HG02610 (cell line): ENCODE results near the gene ERC2.

Source experiments
- ATAC-seq: cut with Tn5 transposase; IDR thresholded peaks from one replicate; pipeline ENCODE4 v1.9.1; 2021; ENCODE audit warnings: mild to moderate bottlenecking, moderate library complexity; ENCODE audit not compliant: unreplicated experiment

Gene ERC2

DNA sequence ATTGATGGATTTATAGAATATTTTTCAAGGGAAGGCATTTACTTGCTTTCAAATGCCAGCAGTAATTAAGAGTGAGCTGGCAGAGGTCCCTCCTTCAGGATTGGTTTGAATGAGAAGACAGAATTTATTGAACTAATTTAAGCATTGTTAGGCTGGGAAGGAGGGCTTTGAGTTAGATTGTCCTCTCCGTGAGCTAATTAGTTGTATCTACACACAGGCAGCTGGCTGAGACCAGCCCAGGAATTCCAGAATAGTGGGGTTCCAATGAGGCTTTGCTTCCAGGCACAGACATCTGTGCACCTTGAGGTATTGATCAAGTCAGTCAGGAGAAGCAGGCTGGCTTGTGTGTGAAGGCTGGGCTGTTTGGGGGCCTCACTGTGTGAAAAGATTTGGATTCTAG, 857.1 kb downstream of the ERC2 start:
- ATAC-seq = no peak

DNA sequence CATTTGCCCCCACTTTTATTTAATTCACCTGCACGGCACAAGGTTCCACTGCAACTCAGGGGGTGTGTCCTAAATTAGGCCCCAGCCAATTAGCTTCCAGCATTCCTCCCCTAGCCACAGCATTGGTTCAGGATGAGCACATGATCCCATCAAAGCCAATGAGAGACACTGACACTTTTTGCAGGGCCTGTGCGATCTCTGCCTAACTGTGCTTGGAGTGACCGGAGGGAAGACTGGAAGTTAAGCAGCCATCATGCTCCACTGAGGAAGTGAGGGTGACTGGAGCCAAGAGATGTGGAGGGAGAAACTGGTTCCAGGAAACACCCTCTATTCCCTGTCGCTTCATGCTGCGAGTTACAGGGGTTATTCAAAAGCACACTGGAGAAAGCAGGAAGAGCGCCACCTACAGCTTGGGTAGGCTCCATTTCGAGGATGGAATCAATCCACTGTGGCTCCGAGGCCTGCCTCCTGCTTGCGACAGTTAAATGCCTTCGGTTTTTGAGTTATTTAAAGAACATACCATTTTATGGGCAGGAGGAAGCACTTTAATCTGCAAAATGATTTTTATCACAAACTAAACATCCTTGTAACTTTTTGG, 858.9 kb downstream of the ERC2 start:
- no peak for ATAC-seq

DNA sequence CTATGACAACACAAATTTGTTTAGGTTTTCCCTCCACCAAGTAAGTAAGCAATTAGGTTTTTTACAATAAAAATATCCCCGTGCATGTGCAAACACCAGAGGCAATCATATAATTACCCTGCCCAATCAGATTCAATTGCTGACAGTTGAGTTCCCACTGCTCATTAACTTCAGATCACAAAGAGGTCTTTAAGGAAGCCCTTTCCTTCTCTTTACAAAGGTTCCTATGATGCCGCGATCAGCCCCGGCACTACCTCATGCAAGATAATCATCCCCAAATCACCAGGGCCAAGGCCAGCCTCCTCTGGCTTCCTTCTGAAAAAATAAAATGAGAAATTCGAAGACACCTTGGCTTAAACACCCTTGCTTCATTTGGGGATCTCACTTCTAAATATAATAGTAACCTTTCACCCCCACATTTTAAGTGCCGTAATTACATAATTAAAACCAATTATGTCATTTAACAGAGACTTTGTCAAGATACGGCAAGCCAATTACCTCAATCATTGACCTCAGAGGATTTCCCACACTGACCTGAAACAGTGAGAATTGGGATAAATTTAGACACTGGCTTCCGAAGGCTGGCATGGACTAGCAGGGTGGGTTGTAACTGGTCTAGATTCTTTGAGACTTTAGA, 859.8 kb downstream of the ERC2 start:
- ATAC-seq = no peak

DNA sequence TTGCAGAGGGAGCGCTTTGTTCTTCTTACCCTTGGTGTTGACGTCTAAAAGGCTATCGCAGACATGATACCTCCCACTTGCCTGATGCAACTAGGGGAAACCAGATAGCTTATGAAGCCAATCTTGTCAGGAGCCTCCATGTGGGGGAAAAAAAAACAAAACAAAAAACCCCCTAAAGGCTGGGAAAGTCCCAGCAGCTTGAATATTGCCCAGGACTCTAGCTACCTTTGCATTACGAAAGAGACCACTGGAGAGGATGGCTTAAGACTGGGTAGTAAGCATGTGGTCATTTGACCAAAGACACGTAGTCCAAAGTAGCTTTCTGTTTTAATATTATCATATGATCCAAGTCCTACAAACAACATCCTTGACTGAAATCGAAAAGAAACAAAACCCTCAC, 860.4 kb downstream of the ERC2 start:
- peak; percentile 86 for ATAC-seq

DNA sequence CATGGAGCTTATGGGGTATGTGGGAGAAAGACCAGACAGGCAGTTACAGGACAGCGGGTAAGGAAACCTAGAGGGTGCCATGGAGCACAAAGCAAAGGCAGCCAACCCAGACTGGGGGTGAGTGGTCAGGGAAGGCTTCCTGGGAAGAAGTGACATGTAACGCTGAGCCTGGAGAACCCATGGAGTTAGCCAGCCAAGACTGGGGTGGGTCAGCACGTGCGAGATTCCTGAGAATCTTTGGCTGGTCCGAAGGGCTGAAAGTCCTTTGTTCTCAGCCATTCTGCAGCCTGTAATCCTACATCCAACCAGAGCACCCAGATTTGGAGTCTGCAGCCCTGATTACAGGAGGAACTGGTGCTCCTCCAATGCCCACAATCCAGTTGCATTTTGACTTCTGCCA, 861.1 kb downstream of the ERC2 start:
- no peak for ATAC-seq

DNA sequence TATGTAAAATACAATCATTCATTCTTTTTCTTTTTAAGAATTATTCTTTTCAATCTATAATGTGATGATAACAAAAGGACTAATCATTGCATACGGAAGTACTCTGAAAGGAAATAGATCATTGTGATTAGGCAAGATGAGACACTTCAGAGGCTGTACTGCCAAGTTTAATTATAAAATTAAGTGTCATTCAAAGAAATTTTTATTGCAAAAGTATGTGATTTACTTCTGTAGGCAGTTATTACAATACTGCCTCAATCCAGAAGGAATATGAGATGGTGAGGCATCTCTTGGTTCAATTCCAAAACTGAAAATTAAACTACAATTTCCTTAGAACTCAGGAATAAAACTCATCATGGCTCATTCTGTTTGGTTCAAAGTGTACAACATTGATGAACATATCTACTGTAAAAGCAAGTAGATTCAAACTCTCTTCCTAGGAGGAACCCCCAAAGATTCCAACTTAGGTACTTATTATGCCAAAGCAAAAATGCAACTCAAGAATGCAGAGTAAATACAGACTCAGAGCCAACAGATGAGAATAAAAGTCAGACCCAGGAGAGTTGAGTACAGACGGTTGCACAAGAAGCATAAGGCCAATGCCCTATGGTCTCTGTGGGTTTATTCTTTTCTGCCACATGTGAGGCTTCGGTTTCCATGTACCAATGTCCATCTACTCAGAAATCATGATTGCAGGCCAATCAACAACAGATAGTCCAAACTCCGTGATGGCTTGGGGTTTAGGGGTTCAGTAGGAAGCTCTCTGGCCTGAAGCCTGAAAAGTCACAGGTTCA, 862.6 kb downstream of the ERC2 start:
- no peak for ATAC-seq

DNA sequence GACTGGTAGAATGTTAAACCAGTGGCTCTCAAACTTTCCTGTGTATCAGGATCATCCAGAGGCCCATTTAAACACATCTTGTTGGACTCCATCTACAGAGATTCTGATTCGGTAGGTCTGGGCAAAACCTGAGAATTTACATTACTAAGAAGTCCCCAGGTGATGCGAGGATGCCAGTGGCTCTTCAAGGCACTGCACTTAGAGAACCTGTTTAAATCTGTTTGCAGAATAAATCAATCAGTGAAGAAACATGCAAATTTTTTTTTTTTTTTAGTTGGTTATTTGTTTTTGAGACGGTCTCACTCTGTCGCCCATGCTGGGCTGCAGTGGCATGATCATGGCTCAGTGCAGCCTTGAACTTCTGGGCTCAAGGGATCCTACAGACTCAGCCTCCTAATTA, 863.4 kb downstream of the ERC2 start:
- ATAC-seq = no peak

DNA sequence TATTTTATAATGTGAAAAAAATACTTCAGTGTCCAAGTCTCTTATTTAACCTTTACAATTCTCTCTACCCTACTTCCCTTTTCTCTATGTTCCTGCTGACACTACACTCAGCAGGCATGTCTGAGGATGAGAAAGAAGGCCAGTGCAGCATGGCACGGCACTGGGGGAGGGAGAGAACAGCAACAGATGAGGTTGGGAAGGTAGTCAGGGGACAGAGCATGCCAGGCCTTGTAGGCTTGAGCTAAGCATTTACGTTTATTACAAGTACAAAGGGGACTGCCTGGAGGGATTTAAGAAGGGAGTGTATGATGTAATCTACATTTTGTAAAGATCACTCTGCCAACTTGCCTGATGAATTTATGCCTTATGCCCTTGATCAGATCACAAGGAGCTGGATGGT, 863.9 kb downstream of the ERC2 start:
- no peak for ATAC-seq

DNA sequence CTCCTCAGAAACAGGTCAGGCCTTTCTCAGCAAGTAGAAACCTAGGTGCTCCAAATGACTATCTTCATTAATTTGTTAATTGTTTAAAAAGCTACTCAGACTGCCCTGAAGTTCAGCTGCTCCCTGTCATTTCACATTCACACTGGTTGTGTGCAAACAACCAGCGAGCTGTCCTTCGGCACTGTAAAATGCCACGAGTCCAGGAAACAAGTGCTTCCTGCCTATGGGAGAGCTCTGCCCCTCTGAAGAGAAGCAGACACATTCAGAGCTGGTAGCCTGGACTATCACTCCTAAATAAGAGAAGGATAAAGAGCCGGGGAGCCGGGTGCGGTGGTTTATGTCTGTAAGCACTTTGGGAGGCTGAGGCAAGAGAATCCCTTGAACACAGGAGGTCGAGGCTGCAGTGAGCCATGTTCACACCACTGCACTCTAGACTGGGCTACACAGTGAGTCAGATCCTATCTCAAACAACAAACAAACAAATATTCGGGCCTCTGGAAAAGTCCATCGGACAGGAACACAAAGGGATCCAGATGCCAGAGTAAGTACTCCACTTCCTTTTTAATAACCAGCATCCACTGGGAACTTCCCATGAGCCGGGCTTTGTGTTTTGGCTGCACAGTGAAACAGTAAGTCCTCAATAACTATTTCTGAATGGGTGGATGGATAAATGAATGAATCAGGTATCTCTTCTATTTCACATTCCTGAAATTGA, 866.7 kb downstream of the ERC2 start:
- no peak for ATAC-seq

DNA sequence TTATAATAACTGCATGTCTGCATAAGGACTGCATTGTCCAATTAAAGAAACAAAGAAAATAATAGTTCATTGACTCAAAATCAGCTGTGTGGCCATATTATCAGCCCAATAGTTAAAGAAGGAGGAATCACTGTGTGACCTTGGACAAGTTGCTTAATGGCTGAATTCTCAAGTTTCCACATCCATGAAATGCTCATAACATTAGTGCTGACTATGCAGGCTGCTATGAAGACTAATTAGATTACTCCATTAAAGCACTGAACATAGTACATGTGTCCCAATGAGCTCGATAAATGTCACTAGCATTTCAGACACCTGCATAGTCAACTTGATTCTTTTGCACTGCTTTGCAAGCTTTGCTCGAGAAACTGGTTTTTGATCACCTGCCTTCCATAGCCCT, 870.0 kb downstream of the ERC2 start:
- no peak for ATAC-seq

DNA sequence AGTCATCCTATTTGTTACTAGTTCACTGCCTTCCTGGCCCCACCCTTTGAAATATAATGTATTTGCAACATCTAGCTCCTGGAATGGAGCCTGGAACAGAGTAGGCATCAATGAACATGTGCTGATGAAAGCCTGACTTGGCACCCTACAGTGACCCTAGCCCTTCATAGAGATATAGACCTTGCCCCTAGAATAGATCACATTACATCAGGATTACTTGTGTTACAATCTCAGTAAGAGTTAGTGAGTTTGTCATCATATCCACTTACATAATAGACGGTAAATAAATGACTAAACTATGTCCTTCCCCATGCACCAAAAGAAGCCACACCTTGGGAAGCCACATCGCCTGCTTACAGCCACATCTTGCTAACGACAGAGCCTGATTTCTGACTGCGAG, 870.6 kb downstream of the ERC2 start:
- no peak for ATAC-seq

DNA sequence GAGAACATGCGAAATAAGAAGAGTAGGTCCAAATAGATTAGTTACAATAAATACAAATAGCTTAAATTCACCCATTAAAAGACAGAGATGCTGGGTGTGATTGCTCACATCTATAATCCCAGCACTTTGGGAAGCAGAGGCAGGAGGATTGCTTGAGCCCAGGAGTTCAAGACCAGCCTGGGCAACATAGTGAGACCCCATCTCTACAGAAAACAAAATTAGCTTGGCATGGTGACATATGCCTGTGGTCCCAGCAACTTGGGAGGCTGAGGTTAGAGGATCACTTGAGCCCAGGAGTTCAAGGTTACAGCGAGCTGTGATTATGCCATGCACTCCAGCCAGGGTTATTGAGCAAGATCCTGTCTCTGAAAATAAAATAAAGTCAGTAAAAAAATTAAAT, 872.1 kb downstream of the ERC2 start:
- ATAC-seq = no peak

DNA sequence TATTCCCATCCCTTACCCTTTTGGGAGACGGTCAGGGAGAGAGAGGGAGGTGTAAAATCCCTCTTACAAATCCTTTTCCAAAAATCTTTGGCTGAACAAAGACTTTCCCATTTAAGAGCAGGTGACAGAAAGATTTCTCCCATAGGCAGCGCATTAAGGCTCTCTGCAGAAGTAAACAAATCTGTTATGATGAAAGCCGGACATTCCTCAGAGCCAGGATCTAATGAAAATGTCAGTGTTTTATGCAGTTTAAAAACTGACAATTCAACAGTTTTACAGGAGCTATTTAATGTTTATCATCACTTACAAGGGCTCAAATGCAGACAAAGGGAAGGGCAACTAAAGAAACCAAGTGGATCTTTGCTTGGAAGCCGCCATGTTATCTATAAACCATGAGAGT, 872.8 kb downstream of the ERC2 start:
- no peak for ATAC-seq

DNA sequence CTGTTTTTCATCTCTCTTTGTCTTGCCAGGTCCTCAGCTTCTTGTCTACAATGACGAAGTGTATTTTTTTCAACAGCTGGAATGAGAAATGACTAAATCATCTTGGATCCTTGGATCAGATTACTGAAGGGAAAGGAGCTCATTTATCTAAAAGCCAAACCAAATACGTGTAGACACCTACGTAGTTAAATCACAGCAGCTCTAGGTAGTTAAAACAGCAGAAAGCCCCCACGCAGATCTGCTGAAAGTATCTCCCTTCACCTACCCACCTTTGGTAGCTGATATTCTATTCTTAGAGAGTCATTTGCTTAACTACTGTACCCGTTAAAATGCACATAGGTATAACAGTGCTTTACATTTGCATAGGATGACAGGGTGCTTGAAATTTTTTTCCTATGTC, 875.7 kb downstream of the ERC2 start:
- no peak for ATAC-seq

DNA sequence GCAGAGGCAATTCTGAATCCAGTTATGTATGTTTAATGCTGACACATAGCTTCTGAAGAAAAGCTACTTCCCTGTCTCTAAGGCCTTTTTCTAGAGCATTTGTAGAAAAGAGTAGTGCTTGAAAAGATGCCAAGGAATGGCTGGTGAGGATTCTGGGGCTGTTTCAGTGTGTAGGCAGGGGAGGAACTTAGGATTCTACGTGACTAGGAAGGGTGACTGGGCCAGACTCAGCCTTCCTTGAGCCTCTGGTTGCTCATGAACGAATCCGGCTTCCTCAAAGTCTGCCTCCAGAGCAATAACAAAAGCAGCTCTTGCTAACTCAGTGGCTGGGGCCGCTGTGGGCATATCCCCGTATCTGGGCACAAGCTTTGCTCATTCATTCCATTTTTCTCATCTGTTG, 876.4 kb downstream of the ERC2 start:
- ATAC-seq = no peak

DNA sequence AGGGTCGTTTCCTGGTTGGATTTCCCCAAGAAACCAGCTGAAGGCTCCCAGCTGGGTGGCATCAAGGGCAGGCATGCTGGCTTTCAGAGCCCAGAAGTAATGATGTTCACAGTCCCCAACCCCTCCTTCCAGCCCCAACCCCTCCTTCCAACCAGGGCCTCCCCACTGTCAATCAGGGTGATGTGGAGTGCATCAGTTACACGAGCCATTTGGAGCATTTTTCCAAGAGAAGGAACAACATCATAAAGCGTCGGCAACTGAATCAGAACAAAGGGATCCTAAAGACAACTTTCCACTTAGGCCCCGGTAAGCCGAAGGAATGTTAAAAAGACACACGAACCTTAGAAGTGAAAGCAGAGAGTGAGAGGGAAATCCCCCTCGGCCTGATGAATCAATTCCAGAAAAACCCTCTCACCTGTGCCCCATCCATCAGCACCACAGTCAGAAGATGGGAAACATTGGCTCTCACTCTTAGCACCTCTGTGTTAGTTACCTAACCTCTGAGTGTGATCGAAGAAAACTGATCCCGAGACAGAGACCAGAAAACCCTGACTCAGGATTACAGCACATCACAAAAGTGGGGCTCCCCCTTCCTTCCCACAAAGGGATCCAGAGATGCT, 880.0 kb downstream of the ERC2 start:
- peak; percentile 62 for ATAC-seq

DNA sequence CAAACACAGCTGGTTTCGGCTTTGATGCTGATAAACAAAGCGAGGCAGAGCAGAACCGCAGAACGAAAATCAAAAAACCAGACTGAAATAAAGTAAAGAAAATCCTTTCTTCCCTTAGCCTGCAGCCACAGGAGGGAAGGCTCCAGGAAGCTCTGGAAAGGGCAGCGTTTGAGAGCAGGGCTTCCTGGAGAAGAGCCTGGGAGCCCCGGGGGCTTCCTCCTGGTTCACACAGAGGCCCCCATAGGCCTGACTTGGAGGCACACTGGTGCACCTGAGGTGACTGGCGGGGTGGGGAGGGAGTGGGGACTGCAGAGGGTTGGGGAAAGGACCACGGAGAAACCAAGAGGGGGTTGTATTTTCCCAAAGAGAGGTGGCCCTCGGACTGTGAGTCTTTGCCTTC, 882.4 kb downstream of the ERC2 start:
- no peak for ATAC-seq

DNA sequence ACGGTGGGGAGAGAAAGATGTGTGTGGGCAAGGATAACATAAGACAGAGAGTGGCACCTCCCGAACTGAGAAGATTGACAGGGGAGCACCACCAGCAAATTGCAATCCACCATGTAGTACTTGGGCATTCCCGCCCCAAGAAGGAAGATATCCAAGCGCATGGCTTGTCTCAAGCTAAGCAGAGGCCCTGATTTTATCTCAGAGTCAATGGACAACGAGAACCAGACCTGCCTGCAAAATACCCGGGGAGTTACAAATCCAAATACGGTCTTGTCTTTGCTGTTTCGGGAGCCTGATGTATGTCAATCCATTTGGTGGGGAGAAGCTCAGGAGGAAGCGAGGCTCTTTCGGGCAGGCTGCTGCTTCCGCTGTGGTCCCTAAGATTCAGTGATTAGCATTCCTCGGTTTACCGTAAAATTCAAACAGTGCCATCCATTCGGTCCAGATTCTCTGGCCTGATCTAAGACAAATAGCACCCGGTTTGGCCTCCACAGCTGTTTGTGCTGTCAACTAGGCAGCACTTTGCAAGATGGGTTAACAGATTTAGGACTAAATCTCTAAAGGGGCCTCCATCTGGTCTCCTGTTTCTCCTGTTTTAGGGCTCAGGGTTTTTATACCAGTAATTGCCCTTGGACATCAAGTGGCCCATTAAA, 883.4 kb downstream of the ERC2 start:
- no peak for ATAC-seq

DNA sequence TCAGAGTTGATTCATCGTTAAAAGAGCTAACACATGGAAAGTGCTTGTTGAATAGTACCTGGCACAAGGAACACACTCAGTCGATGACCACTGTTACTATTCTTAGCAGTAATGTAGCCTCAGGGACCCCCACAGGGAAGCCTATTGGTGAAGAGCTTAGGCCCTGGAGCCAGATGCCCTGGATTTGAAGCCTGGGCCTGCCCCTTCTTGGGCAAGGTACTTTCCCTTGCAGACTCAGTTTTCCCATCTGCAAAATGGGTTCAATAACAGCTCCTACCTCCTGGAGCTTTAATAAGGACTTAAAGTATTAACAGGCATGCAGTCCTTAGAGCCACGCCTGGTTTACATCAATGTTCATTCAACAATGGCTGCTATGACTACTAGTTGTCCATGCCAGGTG, 884.2 kb downstream of the ERC2 start:
- ATAC-seq = no peak

DNA sequence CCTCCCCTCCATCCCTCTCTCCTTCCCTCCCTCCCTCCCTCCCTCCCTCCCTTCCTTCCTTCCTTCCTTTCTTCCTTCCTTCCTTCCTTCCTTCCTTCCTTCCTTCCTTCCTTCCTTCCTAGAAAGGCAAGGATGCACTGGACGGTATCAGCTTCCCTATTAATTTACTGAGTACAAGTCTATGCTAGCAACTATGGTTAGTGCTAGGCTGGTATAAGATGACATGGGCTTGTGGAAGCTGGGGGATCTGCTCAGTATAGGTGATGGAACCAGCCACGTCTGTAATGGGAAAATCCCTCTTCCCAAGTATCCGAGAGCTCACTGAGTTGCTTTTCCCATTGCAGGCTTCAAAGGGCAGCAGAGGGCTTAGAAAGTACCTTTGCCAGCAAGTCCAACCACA, 884.8 kb downstream of the ERC2 start:
- ATAC-seq = no peak

DNA sequence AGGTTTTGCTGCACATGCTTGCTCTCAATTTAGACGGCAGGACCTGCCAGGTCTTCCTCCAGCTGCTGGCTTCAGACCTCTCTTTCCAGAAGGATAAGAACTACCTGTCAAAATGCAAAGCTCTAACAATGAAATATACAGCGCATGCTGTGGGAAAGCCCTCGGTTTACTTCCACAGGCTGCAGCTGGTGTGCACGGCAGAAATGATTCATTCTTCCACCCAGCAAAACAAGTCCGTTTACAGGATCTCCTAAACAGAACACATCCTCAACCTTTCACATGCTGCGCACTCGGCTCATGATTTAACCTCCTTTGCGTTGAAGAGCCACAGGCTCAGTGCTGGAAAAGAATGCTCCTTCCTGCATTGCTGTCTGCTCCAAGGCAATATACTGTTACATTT, 888.8 kb downstream of the ERC2 start:
- no peak for ATAC-seq
